HG03558 (cell line): ENCODE data around the gene PIEZO1.
"Not testable (repeated sequence)": the region's sequence is repeated elsewhere in the genome, so short reads cannot be mapped to it uniquely, and the experiment has no call there.

Source experiments
- ATAC-seq: cut with Tn5 transposase; IDR thresholded peaks from one replicate; pipeline ENCODE4 v1.9.1; 2021; ENCODE audit warnings: moderate number of reproducible peaks; ENCODE audit not compliant: unreplicated experiment; ENCODE audit errors: extremely low read depth

PIEZO1 gene

GRCh38 chr16:88784074-88784855 is 755 bp downstream of the PIEZO1 start:
- ATAC-seq = no peak

- no peak for ATAC-seq
Measured at GRCh38 chr16:88783391-88784073, 1.5 kb downstream of the PIEZO1 start.

GRCh38 chr16:88782454-88783390 is 2.3 kb downstream of the PIEZO1 start:
- ATAC-seq = no peak

- ATAC-seq = no peak
Measured at GRCh38 chr16:88781140-88782077, 3.6 kb downstream of the PIEZO1 start.

- ATAC-seq = no peak
Measured at GRCh38 chr16:88780142-88781062, 4.6 kb downstream of the PIEZO1 start.

GRCh38 chr16:88779406-88780141 is 5.4 kb downstream of the PIEZO1 start:
- no peak for ATAC-seq

- no peak for ATAC-seq
Measured at GRCh38 chr16:88778541-88779065, 6.4 kb downstream of the PIEZO1 start.

GRCh38 chr16:88778271-88778525 is 6.8 kb downstream of the PIEZO1 start:
- ATAC-seq = no peak

- no peak for ATAC-seq
Measured at GRCh38 chr16:88777471-88778270, 7.3 kb downstream of the PIEZO1 start.

GRCh38 chr16:88775825-88776224 is 9.2 kb downstream of the PIEZO1 start:
- ATAC-seq = no peak

GRCh38 chr16:88774544-88775393 is 10.3 kb downstream of the PIEZO1 start:
- no peak for ATAC-seq

- ATAC-seq = no peak
Measured at GRCh38 chr16:88773812-88774291, 11.2 kb downstream of the PIEZO1 start.

GRCh38 chr16:88772871-88773811 is 11.9 kb downstream of the PIEZO1 start:
- ATAC-seq = no peak

- ATAC-seq = not testable (repeated sequence)
Measured at GRCh38 chr16:88771781-88772180, 13.2 kb downstream of the PIEZO1 start.

- ATAC-seq = no peak
Measured at GRCh38 chr16:88771294-88771772, 13.7 kb downstream of the PIEZO1 start.
